Tibial artery (tissue), 4 donors: Measurements from ENCODE around the gene KRT32.

Experiments used
- DNase-seq, 2 donors: peaks; one replicate each; pipeline ENCODE4 v3.0.0-alpha.2; 2019
- H3K27ac ChIP-seq, 2 donors: fragments of 200-600 bp; sonication (generic) in 1 of 2; 1 replicate in 1 of 2; 2 replicates in 1 of 2; pipeline ENCODE4 v1.5.1; 2018 to 2019; ENCODE audit warnings: mild to moderate bottlenecking in 1 of 2
- H3K27me3 ChIP-seq, 2 donors: fragments of 200-600 bp; sonication (generic) in 1 of 2; one replicate each; pipeline versions ENCODE4 v1.5.1 to v1.6.0; 2016 to 2019
- H3K36me3 ChIP-seq, 3 donors: fragments of 200-600 bp; sonication (generic) in 2 of 3; one replicate each; pipeline ENCODE4 v1.5.1; 2016 to 2019; ENCODE audit warnings: mild to moderate bottlenecking in 2 of 3
- H3K4me1 ChIP-seq, 4 donors: fragments of 200-600 bp; sonication (generic) in 2 of 4; 1 replicate in 3 of 4; 2 replicates in 1 of 4; pipeline ENCODE4 v1.5.1; 2016 to 2019
- H3K4me3 ChIP-seq, 2 donors: fragments of 200-600 bp; sonication (generic) in 1 of 2; 1 replicate in 1 of 2; 2 replicates in 1 of 2; pipeline ENCODE4 v1.5.1; 2018 to 2019; ENCODE audit warnings: mild to moderate bottlenecking in 2 of 2
- H3K9me3 ChIP-seq, 3 donors: fragments of 200-600 bp; sonication (generic) in 1 of 3; one replicate each; pipeline ENCODE4 v1.5.1; 2016 to 2019
- intact Hi-C: fragments of 100-400 bp; cut with DNase I; formaldehyde crosslinking; loops from one replicate; pipeline ENCODE4 v1.15.0; 2023; ENCODE audit warnings: low total_unique reads
- TF ChIP-seq, protein P1 (sequence below), 2 experiments: fragments of 200-600 bp in 1 of 2; fragments of 450-650 bp in 1 of 2; IDR thresholded peaks; one replicate each; pipeline ENCODE4 v1.5.1; 2017 to 2019; ENCODE audit warnings: antibody characterized with exemption in 2 of 2, mild to moderate bottlenecking in 1 of 2, moderate library complexity in 1 of 2

KRT32 gene

DNA sequence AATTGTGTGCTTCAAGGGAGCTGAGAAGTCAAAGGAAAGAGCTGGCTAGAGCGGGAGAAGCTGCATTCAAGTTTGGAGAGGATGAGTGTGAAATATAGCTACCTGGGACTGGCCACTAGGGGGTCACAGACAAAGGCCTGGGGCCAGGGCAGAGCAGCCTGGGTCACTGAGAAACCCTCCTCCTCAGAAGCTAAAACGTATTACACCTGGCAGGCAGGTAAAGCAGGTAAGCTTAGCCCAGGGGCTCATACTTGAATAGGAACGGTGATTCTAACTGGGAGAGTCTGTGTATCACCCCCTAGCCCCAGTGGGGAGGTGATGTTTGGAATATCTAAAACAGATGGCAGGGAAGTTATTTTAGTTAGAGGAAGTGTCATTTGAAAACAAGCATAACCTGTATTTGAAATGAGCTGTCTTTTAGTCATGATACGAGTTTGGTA, 49.6 kb downstream of the KRT32 start:
- TF ChIP-seq, protein P1, sequence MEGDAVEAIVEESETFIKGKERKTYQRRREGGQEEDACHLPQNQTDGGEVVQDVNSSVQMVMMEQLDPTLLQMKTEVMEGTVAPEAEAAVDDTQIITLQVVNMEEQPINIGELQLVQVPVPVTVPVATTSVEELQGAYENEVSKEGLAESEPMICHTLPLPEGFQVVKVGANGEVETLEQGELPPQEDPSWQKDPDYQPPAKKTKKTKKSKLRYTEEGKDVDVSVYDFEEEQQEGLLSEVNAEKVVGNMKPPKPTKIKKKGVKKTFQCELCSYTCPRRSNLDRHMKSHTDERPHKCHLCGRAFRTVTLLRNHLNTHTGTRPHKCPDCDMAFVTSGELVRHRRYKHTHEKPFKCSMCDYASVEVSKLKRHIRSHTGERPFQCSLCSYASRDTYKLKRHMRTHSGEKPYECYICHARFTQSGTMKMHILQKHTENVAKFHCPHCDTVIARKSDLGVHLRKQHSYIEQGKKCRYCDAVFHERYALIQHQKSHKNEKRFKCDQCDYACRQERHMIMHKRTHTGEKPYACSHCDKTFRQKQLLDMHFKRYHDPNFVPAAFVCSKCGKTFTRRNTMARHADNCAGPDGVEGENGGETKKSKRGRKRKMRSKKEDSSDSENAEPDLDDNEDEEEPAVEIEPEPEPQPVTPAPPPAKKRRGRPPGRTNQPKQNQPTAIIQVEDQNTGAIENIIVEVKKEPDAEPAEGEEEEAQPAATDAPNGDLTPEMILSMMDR (IDR thresholded peaks at IDR 0.05) = no peak
- no peak overlapping the region for H3K27ac ChIP-seq
- no peak overlapping the region for H3K4me3 ChIP-seq
- no peaks in the 10 kb centered on the region for H3K36me3 ChIP-seq
- intact Hi-C loops = no loop called here
- no peaks in the 10 kb centered on the region for H3K27me3 ChIP-seq
- no peaks in the 10 kb centered on the region for H3K9me3 ChIP-seq
- DNase-seq = no peak
- H3K4me1 ChIP-seq = peaks cover 0 to 24% (median 12%) of the 10 kb centered on the region in 4 donors

DNA sequence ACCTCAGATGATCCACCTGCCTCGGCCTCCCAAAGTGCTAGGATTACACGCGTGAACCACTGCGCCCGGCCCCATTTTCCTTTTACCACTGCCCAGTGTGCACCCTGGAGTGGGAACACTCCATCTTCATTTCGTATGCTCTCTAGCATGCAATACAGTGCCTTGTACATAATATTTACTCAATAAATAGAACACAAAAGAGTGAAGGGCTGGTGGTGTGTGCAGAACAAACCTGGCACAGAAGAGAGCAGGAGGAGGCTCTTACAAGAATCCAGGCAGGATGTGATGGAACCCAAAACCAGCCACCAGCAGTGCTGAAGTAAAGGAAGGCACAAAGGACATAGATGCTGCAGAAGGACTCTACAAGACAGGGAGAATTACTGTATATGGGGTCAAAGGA, 50.1 kb downstream of the KRT32 start:
- no peak overlapping the region for H3K4me3 ChIP-seq
- no peaks in the 10 kb centered on the region for H3K36me3 ChIP-seq
- H3K27me3 ChIP-seq = no peaks in the 10 kb centered on the region
- no peaks in the 10 kb centered on the region for H3K9me3 ChIP-seq
- TF ChIP-seq, protein P1 (IDR thresholded peaks at IDR 0.05) = no peak
- H3K27ac ChIP-seq = no peak overlapping the region
- intact Hi-C loops = no loop called here
- no peak for DNase-seq
- H3K4me1 ChIP-seq = peaks cover 0 to 24% (median 12%) of the 10 kb centered on the region in 4 donors

DNA sequence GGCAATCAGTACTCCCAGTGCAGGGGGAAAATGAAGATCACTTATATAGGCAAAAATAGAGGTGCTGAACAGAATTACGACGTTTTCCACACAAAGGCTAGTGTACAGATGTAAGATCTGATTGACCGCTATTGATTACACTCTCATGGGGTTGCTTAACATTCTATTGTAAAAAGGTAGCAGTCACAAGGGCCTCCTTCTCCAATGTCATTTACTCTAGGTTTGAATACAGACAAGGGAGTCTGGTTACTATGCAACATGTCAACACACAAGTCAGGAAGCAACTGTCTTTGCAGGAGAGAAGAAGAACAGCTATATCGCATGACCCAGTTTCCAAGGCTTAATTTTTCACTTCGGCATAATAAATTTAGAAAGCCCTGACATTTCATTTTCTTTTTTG, 50.7 kb downstream of the KRT32 start:
- DNase-seq = no peak
- no peaks in the 10 kb centered on the region for H3K9me3 ChIP-seq
- peaks cover 0 to 24% (median 12%) of the 10 kb centered on the region in 4 donors for H3K4me1 ChIP-seq
- no peak overlapping the region for H3K27ac ChIP-seq
- no peaks in the 10 kb centered on the region for H3K36me3 ChIP-seq
- intact Hi-C loops = no loop called here
- no peak overlapping the region for H3K4me3 ChIP-seq
- TF ChIP-seq, protein P1 (IDR thresholded peaks at IDR 0.05) = no peak
- no peaks in the 10 kb centered on the region for H3K27me3 ChIP-seq

DNA sequence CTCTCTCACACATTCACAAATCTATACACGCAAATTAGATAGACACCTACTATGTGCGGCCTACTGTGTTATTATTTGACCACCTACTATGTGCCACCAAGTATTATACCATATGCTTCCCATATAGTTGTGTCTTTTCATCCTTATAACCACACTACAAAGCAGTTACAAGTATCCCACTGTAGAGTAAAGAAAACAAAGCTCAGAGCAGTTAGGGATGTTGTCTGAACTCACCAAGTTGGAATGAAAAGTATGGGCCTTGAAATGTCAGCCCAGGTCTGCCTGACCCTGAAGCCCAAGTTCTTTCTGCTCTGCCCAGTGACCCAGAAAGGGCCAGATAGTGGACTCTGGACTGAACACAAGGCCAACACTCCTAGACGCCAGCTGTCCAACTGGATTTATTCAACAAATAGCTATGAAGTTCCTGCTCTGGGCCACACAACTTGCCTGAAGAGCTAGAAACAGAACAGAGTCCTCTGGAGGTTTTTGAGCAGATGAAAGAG, 51.3 kb downstream of the KRT32 start:
- TF ChIP-seq, protein P1 (IDR thresholded peaks at IDR 0.05) = no peak
- intact Hi-C loops = no loop called here
- Histone ChIP-seq H3K27me3 (no peaks in the 10 kb centered on the region), H3K27ac (no peak overlapping the region), H3K36me3 (no peaks in the 10 kb centered on the region), H3K4me3 (no peak overlapping the region), H3K4me1 (peaks cover 0 to 24% (median 12%) of the 10 kb centered on the region in 4 donors), H3K9me3 (no peaks in the 10 kb centered on the region)
- peak in 1 of 2 donors; percentile 58 for DNase-seq

DNA sequence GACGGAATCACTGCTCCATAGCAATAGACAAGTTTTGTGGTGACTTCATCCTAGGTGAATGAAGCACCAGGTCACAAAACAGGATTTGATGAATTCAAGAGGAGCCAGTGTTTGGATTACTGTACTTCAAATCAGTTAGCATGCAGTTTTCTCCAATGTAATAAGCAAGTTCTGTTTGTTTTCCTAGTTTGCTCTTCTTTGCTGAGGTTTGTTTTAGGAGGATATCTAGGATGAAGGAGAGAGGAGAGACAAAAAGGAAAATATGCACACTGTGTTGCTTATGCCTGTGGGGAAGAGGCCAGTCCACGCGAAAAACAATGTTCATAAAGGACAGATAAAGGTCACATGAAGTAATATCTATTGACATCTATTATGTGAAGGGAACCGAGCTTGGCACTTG, 51.8 kb downstream of the KRT32 start:
- no peak overlapping the region for H3K4me3 ChIP-seq
- no peaks in the 10 kb centered on the region for H3K27me3 ChIP-seq
- H3K9me3 ChIP-seq = no peaks in the 10 kb centered on the region
- no peaks in the 10 kb centered on the region for H3K36me3 ChIP-seq
- H3K4me1 ChIP-seq = peaks cover 0 to 24% (median 12%) of the 10 kb centered on the region in 4 donors
- intact Hi-C loops = no loop called here
- no peak overlapping the region for H3K27ac ChIP-seq
- no peak for DNase-seq
- TF ChIP-seq, protein P1 (IDR thresholded peaks at IDR 0.05) = no peak

DNA sequence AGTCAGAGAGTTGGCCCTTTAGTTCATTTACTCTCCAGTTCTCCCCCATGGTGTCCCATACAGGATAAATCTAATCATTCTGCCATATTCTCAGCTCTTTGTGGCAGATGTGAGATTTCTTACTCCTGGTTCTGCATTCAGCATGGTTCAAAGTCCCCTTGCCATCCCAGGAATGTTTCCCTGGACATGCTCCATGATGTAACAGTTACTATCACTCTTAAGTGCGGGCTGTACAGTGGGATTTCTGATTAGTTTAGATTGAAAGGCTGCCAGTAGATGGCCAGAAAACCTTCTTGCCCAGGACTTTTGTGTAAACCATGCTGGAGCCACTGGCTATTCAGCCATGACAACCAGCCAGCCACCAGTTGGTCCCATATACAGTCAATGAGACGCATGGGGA, 53.2 kb downstream of the KRT32 start:
- H3K4me3 ChIP-seq = no peak overlapping the region
- H3K4me1 ChIP-seq = peaks cover 0 to 24% (median 10%) of the 10 kb centered on the region in 4 donors
- DNase-seq = no peak
- H3K27me3 ChIP-seq = no peaks in the 10 kb centered on the region
- no peaks in the 10 kb centered on the region for H3K36me3 ChIP-seq
- intact Hi-C loops = no loop called here
- TF ChIP-seq, protein P1 (IDR thresholded peaks at IDR 0.05) = no peak
- H3K27ac ChIP-seq = no peak overlapping the region
- H3K9me3 ChIP-seq = no peaks in the 10 kb centered on the region
